Esophagus muscularis mucosa (tissue), 4 donors: Measurements from ENCODE around the gene RABL6. TPM values are rescaled to one million over a fixed set of nuclear protein-coding genes. Genes with fewer than 3 reads are reported as not detected.

Experiments
- DNase-seq: peaks from one replicate; pipeline ENCODE4 v3.0.0-alpha.2; 2017; ENCODE audit errors: extremely low spot score
- H3K27ac ChIP-seq, 4 donors: fragments of 200-600 bp; sonication (generic); replicated peaks in 1 of 4; 1 replicate in 3 of 4; 2 replicates in 1 of 4; pipeline ENCODE4 v1.5.1; 2016 to 2019; ENCODE audit warnings: mild to moderate bottlenecking in 1 of 4
- H3K27me3 ChIP-seq, 4 donors: fragments of 200-600 bp; sonication (generic); one replicate each; pipeline versions ENCODE4 v1.5.1 to v1.6.0; 2016 to 2019
- H3K36me3 ChIP-seq, 4 donors: fragments of 200-600 bp; sonication (generic); one replicate each; pipeline ENCODE4 v1.5.1; 2016 to 2019
- H3K4me1 ChIP-seq, 4 donors: fragments of 200-600 bp; sonication (generic); one replicate each; pipeline ENCODE4 v1.5.1; 2016 to 2019
- H3K4me3 ChIP-seq, 4 donors: fragments of 200-600 bp; sonication (generic); 1 replicate in 2 of 4; 2 replicates in 2 of 4; pipeline ENCODE4 v1.5.1; 2016 to 2019; ENCODE audit warnings: mild to moderate bottlenecking in 4 of 4, moderate library complexity in 1 of 4
- H3K9me3 ChIP-seq, 4 donors: fragments of 200-600 bp; sonication (generic); 1 replicate in 3 of 4; 2 replicates in 1 of 4; pipeline ENCODE4 v1.5.1; 2016 to 2019
- EP300 ChIP-seq: sonication (generic); formaldehyde crosslinking; IDR thresholded peaks from one replicate; pipeline ENCODE4 v1.6.1; 2017; ENCODE audit warnings: antibody characterized with exemption
- POLR2A ChIP-seq: fragments of 450-650 bp; IDR thresholded peaks from one replicate; pipeline ENCODE4 v1.6.1; 2017; ENCODE audit warnings: antibody characterized with exemption, moderate library complexity, mild to moderate bottlenecking, low read depth
- POLR2AphosphoS5 ChIP-seq, 2 donors: sonication (generic); formaldehyde crosslinking; IDR thresholded peaks; one replicate each; pipeline ENCODE4 v1.6.1; 2017; ENCODE audit warnings: antibody characterized with exemption in 2 of 2
- WGBS: methylation state at CpG from one replicate; pipeline ENCODE4 v1.1.5; 2018; 5-methylcytosine and 5-hydroxymethylcytosine counted together
- intact Hi-C: fragments of 100-400 bp; cut with DNase I; formaldehyde crosslinking; loops from one replicate; pipeline ENCODE4 v1.15.1; 2023
- total RNA-seq, 4 donors: library from RNA; depleted of rRNA; stranded (reverse); fragments of >200 nt; gene quantifications; one replicate each; pipeline versions ENCODE4 v1.1.0 to v1.2.1, GENCODE V29; 2016
- TF ChIP-seq, protein P1 (sequence below), 3 experiments: fragments of 200-600 bp in 2 of 3; fragments of 450-650 bp in 1 of 3; sonication (generic) in 2 of 3; IDR thresholded peaks; one replicate each; pipeline ENCODE4 v1.5.1; 2017 to 2019; ENCODE audit warnings: antibody characterized with exemption in 3 of 3, mild to moderate bottlenecking in 2 of 3, moderate library complexity in 1 of 3

The RABL6 gene
- total RNA-seq, 4 donors from 2014 or later = 56.3 to 110 (median 83.0) TPM

DNA sequence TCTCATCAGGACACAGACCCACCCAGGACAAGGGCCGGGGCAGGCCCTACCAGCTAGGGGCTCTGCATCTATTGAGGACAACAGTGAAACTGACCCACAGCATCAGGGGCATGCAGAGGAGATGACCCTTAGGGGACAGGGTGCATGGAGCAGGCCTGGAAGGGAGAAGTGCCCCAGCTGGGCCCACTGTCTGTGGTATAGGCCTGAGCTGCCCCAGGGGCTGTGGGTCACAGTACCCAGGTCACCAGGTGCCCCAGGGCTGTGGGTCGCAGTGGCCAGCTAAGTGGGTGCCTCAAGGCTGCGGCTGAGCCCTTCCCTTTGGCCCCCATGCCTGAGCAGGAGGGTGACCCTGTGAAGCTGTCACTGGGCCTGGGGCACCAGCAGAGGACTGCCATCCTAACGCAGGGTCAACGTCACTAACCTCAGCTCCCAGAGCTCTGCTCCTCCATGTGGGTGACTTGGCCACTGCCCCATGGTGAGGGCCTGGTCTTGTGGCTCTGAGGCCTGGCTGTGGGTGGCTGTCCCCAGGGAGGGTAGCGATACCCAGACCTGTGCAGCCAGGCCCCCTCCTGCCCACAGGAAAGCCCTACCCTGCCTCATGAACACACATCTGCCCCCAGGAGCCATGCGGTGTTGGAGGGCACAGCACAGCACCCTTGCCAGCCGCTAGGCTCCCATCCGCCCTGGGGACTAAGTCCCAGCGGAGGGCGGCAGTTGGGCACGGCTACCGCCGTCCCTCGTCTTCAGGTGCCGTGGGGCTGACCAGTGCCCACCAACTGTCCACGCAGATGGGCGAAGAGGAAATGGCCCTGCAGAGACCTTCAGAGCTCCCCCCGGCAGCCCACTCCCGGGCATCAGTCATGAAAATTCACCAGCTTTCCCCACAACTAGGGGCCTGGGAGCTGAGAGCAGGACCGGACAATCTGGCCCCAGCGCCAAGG is 53.5 kb downstream of the RABL6 start:
- DNase-seq = no peak

DNA sequence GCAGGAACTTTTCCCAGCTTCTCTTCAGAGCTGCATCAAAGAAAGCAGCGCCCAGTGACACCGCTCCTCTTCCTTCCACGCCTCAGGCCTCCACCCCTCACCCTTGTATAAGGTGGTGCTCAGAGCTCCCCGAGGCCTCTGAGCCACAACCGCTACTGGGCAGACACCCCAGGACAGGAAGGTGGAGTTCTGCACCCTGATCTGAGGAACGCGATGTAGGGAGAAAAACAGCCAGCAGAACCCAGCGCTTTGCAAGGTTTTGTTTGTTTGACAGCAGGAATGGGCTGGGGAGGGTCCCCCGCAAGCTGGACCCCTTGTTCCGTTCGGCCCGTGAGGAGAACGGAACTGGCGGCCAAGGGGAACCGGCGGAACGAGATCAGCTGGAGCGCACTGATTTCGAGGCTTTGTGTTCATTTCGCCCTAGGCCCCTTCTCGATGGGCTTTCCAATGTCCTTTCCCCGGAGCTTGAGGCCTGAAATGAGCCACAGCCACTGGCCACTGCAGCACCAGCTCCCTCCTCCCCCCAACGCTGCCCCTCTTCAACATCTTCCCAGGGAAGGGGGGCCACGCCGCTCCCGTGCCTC is 54.2 kb downstream of the RABL6 start:
- peaks cover 31 to 53% (median 40%) of the 10 kb centered on the region in 4 donors for H3K4me1 ChIP-seq
- WGBS = 87% methylated on average over 26 of the region's 26 CpGs
- H3K27ac ChIP-seq = no peak overlapping the region
- peaks cover 26 to 42% (median 36%) of the 10 kb centered on the region in 4 donors for H3K36me3 ChIP-seq
- no peaks in the 10 kb centered on the region for H3K27me3 ChIP-seq
- intact Hi-C loops = no loop called here
- H3K4me3 ChIP-seq = no peak overlapping the region
- no peak for DNase-seq
- no peaks in the 10 kb centered on the region for H3K9me3 ChIP-seq
- no peak for TF ChIP-seq EP300
- TF ChIP-seq, protein P1, sequence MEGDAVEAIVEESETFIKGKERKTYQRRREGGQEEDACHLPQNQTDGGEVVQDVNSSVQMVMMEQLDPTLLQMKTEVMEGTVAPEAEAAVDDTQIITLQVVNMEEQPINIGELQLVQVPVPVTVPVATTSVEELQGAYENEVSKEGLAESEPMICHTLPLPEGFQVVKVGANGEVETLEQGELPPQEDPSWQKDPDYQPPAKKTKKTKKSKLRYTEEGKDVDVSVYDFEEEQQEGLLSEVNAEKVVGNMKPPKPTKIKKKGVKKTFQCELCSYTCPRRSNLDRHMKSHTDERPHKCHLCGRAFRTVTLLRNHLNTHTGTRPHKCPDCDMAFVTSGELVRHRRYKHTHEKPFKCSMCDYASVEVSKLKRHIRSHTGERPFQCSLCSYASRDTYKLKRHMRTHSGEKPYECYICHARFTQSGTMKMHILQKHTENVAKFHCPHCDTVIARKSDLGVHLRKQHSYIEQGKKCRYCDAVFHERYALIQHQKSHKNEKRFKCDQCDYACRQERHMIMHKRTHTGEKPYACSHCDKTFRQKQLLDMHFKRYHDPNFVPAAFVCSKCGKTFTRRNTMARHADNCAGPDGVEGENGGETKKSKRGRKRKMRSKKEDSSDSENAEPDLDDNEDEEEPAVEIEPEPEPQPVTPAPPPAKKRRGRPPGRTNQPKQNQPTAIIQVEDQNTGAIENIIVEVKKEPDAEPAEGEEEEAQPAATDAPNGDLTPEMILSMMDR (IDR thresholded peaks at IDR 0.05) = no peak
- TF ChIP-seq POLR2AphosphoS5 (IDR thresholded peaks at IDR 0.05) = no peak
- no peak for TF ChIP-seq POLR2A

More for the DNA sequence above, 53.5 kb downstream of the RABL6 start:
- H3K36me3 ChIP-seq = peaks cover 26 to 42% (median 37%) of the 10 kb centered on the region in 4 donors
- no peaks in the 10 kb centered on the region for H3K9me3 ChIP-seq
- 84% methylated on average over 10 of the region's 22 CpGs for WGBS
- no peak overlapping the region for H3K4me3 ChIP-seq
- intact Hi-C loops = no loop called here
- no peak for TF ChIP-seq POLR2AphosphoS5 (IDR thresholded peaks at IDR 0.05)
- TF ChIP-seq EP300 = no peak
- TF ChIP-seq, protein P1 (IDR thresholded peaks at IDR 0.05) = no peak
- no peak for TF ChIP-seq POLR2A
- H3K27me3 ChIP-seq = no peaks in the 10 kb centered on the region
- peaks cover 29 to 49% (median 36%) of the 10 kb centered on the region in 4 donors for H3K4me1 ChIP-seq
- H3K27ac ChIP-seq = no peak overlapping the region

DNA sequence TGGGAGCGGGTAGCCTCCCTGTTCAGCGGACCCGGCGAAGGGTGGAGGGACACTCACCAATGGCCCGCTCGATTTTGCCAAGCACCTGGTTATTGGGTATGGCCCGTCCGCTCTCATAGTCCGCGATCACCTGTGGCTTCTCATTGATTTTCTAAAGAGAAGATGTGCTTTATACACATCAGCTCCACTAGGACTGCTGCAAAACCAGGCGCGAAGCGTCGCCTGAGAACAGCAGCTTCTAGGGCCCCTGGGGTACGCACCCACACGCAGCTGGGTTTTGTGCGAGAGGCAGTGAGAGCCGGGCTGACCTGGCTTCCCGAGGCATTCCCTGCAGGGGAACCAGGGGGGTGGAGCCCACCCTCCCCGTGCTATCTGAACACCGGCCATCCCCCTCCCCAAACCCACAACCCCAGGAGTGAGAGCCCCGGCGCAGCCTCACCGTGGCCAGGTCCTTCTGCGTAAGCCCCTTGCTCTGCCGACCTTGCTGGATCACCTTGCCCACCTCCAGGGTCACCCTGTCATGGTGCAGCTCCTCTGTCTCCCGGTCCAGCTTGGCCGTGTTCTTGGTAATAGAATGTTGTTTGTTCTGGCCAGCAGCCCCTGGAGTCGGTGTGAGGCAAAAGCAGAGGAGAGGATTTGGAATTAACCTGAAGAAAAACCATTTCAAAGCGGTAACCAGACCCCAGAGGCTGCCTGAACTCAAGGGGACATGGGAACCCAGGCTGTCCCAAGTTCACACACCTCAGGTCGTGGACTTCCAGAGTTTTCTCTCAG is 55.3 kb downstream of the RABL6 start:
- no peaks in the 10 kb centered on the region for H3K9me3 ChIP-seq
- intact Hi-C loops = no loop called here
- no peaks in the 10 kb centered on the region for H3K27me3 ChIP-seq
- peaks cover 34 to 55% (median 43%) of the 10 kb centered on the region in 4 donors for H3K4me1 ChIP-seq
- TF ChIP-seq POLR2A (no peak), EP300 (no peak), POLR2AphosphoS5 (IDR thresholded peaks at IDR 0.05) (no peak)
- TF ChIP-seq, protein P1 (IDR thresholded peaks at IDR 0.05) = no peak
- H3K4me3 ChIP-seq = no peak overlapping the region
- no peak overlapping the region for H3K27ac ChIP-seq
- peaks cover 26 to 42% (median 36%) of the 10 kb centered on the region in 4 donors for H3K36me3 ChIP-seq
- 90% methylated on average over 24 of the region's 31 CpGs for WGBS
- DNase-seq = no peak

DNA sequence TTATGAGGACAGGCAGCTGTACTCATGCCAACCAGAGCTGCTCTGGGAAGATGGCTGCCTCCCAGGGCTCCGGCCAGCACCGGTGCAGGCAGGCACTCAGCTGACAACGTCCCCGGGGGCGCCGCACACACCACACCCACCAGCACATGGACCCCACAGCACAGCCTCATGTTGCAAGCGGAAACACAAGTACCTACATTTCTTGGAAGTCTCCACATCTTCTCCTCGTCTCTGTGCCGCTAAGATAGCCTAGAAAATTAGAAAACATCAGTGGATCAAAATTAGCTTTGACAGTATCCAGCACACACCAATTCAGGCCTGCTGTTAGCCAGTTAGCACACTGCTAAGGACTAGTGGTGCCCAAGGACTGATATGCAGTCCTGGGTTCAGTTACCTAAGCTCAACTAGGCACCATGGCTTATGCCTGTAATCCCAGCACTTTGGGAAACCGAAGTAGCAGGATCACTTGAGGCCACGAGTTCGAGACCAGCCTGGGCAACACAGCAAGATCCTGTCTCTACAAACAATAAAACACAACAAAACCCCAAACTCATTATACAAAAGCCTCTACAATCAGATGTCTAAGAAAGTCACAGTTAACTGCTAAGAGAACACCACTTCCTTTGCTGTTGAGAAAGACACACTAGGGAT is 56.0 kb downstream of the RABL6 start:
- H3K9me3 ChIP-seq = no peaks in the 10 kb centered on the region
- 85% methylated on average over 12 of the region's 12 CpGs for WGBS
- TF ChIP-seq POLR2AphosphoS5 (IDR thresholded peaks at IDR 0.05) = no peak
- no peak for TF ChIP-seq POLR2A
- no peak for TF ChIP-seq EP300
- TF ChIP-seq, protein P1 (IDR thresholded peaks at IDR 0.05) = no peak
- peaks cover 26 to 37% (median 36%) of the 10 kb centered on the region in 4 donors for H3K36me3 ChIP-seq
- no peak overlapping the region for H3K4me3 ChIP-seq
- no peak for DNase-seq
- intact Hi-C loops = no loop called here
- no peak overlapping the region for H3K27ac ChIP-seq
- H3K27me3 ChIP-seq = no peaks in the 10 kb centered on the region
- H3K4me1 ChIP-seq = peaks cover 33 to 50% (median 38%) of the 10 kb centered on the region in 4 donors
